Suprapubic skin (tissue), 4 donors: ENCODE results near the gene PRPS1L1. TPM values are rescaled to one million over a fixed set of nuclear protein-coding genes. Genes with fewer than 3 reads are reported as not detected.

Experiments used
- DNase-seq, 2 donors: peaks; one replicate each; pipeline ENCODE4 v3.0.0-alpha.2; 2019; ENCODE audit warnings: low spot score in 2 of 2
- H3K27ac ChIP-seq: fragments of 200-600 bp; sonication (generic); one replicate; pipeline ENCODE4 v1.5.1; 2019
- H3K27me3 ChIP-seq: fragments of 200-600 bp; sonication (generic); one replicate; pipeline ENCODE4 v1.5.1; 2019
- H3K36me3 ChIP-seq: fragments of 200-600 bp; sonication (generic); one replicate; pipeline ENCODE4 v1.5.1; 2019
- H3K4me1 ChIP-seq: fragments of 200-600 bp; sonication (generic); one replicate; pipeline ENCODE4 v1.5.1; 2019
- H3K4me3 ChIP-seq: fragments of 200-600 bp; sonication (generic); one replicate; pipeline ENCODE4 v1.5.1; 2019; ENCODE audit warnings: mild to moderate bottlenecking
- H3K9me3 ChIP-seq: fragments of 200-600 bp; sonication (generic); one replicate; pipeline ENCODE4 v1.5.1; 2019
- EP300 ChIP-seq: sonication (generic); formaldehyde crosslinking; IDR thresholded peaks from one replicate; pipeline ENCODE4 v1.6.1; 2017; ENCODE audit warnings: antibody characterized with exemption
- POLR2A ChIP-seq, 2 donors: fragments of 450-650 bp; IDR thresholded peaks; one replicate each; pipeline ENCODE4 v1.6.1; 2017; ENCODE audit warnings: antibody characterized with exemption in 2 of 2, mild to moderate bottlenecking in 2 of 2, moderate library complexity in 2 of 2
- POLR2AphosphoS5 ChIP-seq, 3 donors: sonication (generic); formaldehyde crosslinking; IDR thresholded peaks; one replicate each; pipeline ENCODE4 v1.6.1; 2017; ENCODE audit warnings: antibody characterized with exemption in 3 of 3
- WGBS: methylation state at CpG from one replicate; pipeline ENCODE4 v1.1.5; 2018; 5-methylcytosine and 5-hydroxymethylcytosine counted together
- total RNA-seq, 4 donors: library from RNA; depleted of rRNA; stranded (reverse); fragments of >200 nt; gene quantifications; one replicate each; pipeline ENCODE4 v1.1.0, GENCODE V29; 2016
- TF ChIP-seq, protein P1 (sequence below), 2 donors: fragments of 200-600 bp in 1 of 2; fragments of 450-650 bp in 1 of 2; sonication (generic) in 1 of 2; IDR thresholded peaks; one replicate each; pipeline ENCODE4 v1.5.1; 2016 to 2019; ENCODE audit warnings: antibody characterized with exemption in 2 of 2, mild to moderate bottlenecking in 1 of 2, moderate library complexity in 1 of 2

The PRPS1L1 gene
- total RNA-seq, 4 donors from 2014 or later, result 0.89 TPM; not detected in 3

DNA sequence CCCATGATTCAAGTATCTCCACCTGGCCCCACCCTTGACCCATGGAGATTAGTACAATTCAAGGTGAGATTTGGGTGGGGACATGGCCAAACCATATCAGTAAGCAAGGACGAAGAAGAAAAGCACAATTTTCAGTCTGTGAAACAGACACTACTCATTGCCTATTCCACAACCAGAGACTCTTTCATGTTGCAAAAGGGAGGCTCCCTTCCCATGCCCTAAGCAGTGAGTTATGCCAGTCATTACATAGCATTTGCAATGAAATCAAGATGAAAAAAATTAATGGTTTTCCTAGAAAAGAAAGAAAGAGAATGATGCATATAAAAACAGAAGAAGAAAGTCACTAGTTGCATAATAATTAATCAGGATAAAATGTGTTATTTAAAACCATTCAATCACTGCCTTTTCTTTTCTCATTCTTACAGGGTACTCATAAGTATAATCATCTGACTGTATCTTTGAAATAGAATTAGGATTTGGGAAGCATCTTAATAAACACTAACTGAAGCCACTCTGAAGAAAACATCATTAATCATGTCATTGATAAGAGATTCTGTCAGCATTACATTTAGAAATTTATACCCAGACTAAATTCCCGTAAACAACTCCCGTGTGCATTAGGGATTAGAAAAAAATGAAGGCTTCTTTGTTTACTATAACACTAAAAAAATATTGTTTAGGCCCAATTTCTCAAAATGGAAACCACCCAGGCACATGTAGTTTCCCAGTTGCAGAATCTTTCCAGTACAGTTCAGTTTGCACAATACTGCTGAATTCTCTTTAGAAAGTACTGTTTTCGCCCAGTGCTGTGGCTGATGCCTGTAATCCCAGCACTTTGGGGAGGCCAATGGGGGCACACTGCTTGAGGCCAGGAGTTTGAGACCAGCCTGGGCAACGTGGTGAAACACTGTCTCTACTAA lies 9.1 kb downstream of the PRPS1L1 start:
- Histone ChIP-seq H3K36me3 (no peaks in the 10 kb centered on the region), H3K4me3 (no peak overlapping the region), H3K4me1 (peaks cover 7% of the 10 kb centered on the region), H3K9me3 (no peaks in the 10 kb centered on the region), H3K27me3 (no peaks in the 10 kb centered on the region), H3K27ac (peak overlapping the region; percentile 73)
- no peak for DNase-seq
- WGBS, result 67% methylated on average over 5 of the region's 5 CpGs
- TF ChIP-seq POLR2AphosphoS5 (IDR thresholded peaks at IDR 0.05) (no peak), EP300 (no peak), POLR2A (IDR thresholded peaks at IDR 0.05) (no peak)
- TF ChIP-seq, protein P1, sequence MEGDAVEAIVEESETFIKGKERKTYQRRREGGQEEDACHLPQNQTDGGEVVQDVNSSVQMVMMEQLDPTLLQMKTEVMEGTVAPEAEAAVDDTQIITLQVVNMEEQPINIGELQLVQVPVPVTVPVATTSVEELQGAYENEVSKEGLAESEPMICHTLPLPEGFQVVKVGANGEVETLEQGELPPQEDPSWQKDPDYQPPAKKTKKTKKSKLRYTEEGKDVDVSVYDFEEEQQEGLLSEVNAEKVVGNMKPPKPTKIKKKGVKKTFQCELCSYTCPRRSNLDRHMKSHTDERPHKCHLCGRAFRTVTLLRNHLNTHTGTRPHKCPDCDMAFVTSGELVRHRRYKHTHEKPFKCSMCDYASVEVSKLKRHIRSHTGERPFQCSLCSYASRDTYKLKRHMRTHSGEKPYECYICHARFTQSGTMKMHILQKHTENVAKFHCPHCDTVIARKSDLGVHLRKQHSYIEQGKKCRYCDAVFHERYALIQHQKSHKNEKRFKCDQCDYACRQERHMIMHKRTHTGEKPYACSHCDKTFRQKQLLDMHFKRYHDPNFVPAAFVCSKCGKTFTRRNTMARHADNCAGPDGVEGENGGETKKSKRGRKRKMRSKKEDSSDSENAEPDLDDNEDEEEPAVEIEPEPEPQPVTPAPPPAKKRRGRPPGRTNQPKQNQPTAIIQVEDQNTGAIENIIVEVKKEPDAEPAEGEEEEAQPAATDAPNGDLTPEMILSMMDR (IDR thresholded peaks at IDR 0.05), result no peak

- no peaks in the 10 kb centered on the region for H3K9me3 ChIP-seq
- H3K36me3 ChIP-seq, result no peaks in the 10 kb centered on the region
- WGBS, result 87% methylated on average over 9 of the region's 9 CpGs
- peaks cover 7% of the 10 kb centered on the region for H3K4me1 ChIP-seq
- no peak for DNase-seq
- H3K4me3 ChIP-seq, result no peak overlapping the region
- no peaks in the 10 kb centered on the region for H3K27me3 ChIP-seq
- TF ChIP-seq EP300 (no peak), POLR2AphosphoS5 (IDR thresholded peaks at IDR 0.05) (no peak), POLR2A (IDR thresholded peaks at IDR 0.05) (no peak)
- TF ChIP-seq, protein P1 (IDR thresholded peaks at IDR 0.05), result no peak
- no peak overlapping the region for H3K27ac ChIP-seq
These were observed 10.8 kb downstream of the PRPS1L1 start for GRCh38 chr7:18016547-18017444.

- no peak overlapping the region for H3K4me3 ChIP-seq
- H3K27ac ChIP-seq, result no peak overlapping the region
- no peak for DNase-seq
- no peaks in the 10 kb centered on the region for H3K9me3 ChIP-seq
- no peaks in the 10 kb centered on the region for H3K27me3 ChIP-seq
- TF ChIP-seq, protein P1 (IDR thresholded peaks at IDR 0.05), result no peak
- TF ChIP-seq EP300 (no peak), POLR2A (IDR thresholded peaks at IDR 0.05) (no peak), POLR2AphosphoS5 (IDR thresholded peaks at IDR 0.05) (no peak)
- no peaks in the 10 kb centered on the region for H3K36me3 ChIP-seq
- peaks cover 2% of the 10 kb centered on the region for H3K4me1 ChIP-seq
These were observed 13.7 kb downstream of the PRPS1L1 start for GRCh38 chr7:18013936-18014335.

- DNase-seq, result no peak
- Histone ChIP-seq H3K27me3 (no peaks in the 10 kb centered on the region), H3K4me1 (no peaks in the 10 kb centered on the region), H3K27ac (no peak overlapping the region), H3K36me3 (no peaks in the 10 kb centered on the region), H3K9me3 (no peaks in the 10 kb centered on the region), H3K4me3 (no peak overlapping the region)
- TF ChIP-seq POLR2A (IDR thresholded peaks at IDR 0.05) (no peak), POLR2AphosphoS5 (IDR thresholded peaks at IDR 0.05) (no peak), EP300 (no peak)
- TF ChIP-seq, protein P1 (IDR thresholded peaks at IDR 0.05), result no peak
- 77% methylated on average over 3 of the region's 3 CpGs for WGBS
These were observed 23.3 kb downstream of the PRPS1L1 start for GRCh38 chr7:18004372-18004771.
